GM12874 (cell line): ENCODE results near the gene GPSM3.

Source experiments
- CTCF ChIP-seq: IDR thresholded peaks from 2 replicates; pipeline ENCODE4 v1.5.1; 2011; ENCODE audit warnings: low read depth, mild to moderate bottlenecking, control low read depth, low read length, moderate library complexity; ENCODE audit not compliant: insufficient read depth

The GPSM3 gene

GRCh38 chr6:32213649-32214048 lies 21.2 kb upstream of the GPSM3 start:
- TF ChIP-seq CTCF = no peak

- TF ChIP-seq CTCF = no peak
These were observed 19.8 kb upstream of the GPSM3 start for GRCh38 chr6:32212076-32212760.

- TF ChIP-seq CTCF = no peak
These were observed 17.8 kb upstream of the GPSM3 start for GRCh38 chr6:32210191-32210601.

GRCh38 chr6:32208996-32209395 lies 16.6 kb upstream of the GPSM3 start:
- no peak for TF ChIP-seq CTCF

- TF ChIP-seq CTCF = no peak
These were observed 11.8 kb upstream of the GPSM3 start for GRCh38 chr6:32204268-32204715.

- no peak for TF ChIP-seq CTCF
These were observed 11.2 kb upstream of the GPSM3 start for GRCh38 chr6:32203426-32204267.

GRCh38 chr6:32202186-32202585 lies 9.7 kb upstream of the GPSM3 start:
- TF ChIP-seq CTCF = no peak
